ENCODE results near the gene PTPRD.

GRCh38 chr9:9565700-9566099 lies 1047.1 kb downstream of the PTPRD start:
- TF ChIP-seq, protein P1, sequence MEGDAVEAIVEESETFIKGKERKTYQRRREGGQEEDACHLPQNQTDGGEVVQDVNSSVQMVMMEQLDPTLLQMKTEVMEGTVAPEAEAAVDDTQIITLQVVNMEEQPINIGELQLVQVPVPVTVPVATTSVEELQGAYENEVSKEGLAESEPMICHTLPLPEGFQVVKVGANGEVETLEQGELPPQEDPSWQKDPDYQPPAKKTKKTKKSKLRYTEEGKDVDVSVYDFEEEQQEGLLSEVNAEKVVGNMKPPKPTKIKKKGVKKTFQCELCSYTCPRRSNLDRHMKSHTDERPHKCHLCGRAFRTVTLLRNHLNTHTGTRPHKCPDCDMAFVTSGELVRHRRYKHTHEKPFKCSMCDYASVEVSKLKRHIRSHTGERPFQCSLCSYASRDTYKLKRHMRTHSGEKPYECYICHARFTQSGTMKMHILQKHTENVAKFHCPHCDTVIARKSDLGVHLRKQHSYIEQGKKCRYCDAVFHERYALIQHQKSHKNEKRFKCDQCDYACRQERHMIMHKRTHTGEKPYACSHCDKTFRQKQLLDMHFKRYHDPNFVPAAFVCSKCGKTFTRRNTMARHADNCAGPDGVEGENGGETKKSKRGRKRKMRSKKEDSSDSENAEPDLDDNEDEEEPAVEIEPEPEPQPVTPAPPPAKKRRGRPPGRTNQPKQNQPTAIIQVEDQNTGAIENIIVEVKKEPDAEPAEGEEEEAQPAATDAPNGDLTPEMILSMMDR (conservative IDR thresholded peaks at IDR 0.05; ENCODE audit: low read depth, low read length): no peak
- TF ChIP-seq MXI1 (IDR thresholded peaks at IDR 0.05; ENCODE audit: borderline replicate concordance, low read depth, low read length) (no peak), POLR2A (IDR thresholded peaks at IDR 0.05; ENCODE audit: low read depth, low read length) (no peak)
